GM21367 (cell line): ENCODE measurements around the gene SGSH.

Experiments
- ATAC-seq: cut with Tn5 transposase; IDR thresholded peaks from one replicate; pipeline ENCODE4 v1.9.1; 2021; ENCODE audit not compliant: unreplicated experiment

Gene SGSH

DNA sequence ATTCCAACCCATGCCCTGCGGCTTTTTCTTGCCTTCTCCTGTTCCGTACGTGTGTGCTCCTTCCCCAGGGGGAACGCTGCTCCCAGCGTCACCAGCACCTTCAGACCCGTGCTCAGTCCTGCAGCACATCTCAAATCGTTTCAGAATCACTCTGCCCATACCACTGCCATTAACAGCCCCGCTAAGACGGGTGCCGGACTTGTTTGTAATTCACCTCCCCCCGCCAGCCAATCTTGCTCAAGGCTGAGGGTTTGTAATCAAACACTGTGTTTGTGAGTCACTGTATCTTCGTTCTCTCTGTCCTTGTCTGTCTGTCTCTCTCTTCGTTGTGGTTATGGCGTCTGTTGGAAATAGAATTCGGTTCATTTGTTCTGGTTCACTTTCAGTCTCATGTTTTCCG, 33.0 kb downstream of the SGSH start:
- ATAC-seq, result no peak

DNA sequence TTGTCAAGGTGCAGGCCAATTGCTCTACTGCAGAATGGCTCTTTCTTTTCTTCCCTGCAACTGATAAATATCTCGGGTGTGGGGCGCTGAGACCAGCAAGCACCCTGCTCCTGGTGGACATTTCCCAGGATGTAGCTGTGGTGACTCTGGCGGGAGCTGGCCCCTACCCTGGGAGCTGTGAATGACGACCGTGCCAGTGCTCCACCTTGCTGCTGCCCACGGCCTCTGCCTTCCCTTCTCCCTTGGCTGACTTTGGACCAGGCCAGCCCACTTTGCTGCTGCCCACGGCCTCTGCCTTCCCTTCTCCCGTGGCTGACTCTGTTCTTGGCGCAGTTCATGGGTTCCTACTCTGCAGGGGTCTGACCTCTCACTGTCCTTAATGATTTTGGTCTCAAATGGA, 34.2 kb downstream of the SGSH start:
- ATAC-seq, result no peak

DNA sequence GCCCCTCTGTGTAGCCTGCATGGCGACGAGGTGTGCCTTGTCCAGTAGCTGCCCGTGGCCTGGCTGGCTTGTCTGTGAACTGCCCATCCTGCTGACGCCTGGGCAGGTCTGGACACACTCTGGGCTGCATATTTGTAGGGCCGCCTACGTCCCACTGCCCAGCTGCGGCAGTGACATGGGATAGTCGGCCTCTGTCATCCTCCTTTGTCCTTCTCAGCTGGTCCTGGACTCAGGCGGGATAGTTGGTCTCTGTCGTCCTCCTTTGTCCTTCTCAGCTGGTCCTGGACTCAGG, 35.8 kb downstream of the SGSH start:
- no peak for ATAC-seq

DNA sequence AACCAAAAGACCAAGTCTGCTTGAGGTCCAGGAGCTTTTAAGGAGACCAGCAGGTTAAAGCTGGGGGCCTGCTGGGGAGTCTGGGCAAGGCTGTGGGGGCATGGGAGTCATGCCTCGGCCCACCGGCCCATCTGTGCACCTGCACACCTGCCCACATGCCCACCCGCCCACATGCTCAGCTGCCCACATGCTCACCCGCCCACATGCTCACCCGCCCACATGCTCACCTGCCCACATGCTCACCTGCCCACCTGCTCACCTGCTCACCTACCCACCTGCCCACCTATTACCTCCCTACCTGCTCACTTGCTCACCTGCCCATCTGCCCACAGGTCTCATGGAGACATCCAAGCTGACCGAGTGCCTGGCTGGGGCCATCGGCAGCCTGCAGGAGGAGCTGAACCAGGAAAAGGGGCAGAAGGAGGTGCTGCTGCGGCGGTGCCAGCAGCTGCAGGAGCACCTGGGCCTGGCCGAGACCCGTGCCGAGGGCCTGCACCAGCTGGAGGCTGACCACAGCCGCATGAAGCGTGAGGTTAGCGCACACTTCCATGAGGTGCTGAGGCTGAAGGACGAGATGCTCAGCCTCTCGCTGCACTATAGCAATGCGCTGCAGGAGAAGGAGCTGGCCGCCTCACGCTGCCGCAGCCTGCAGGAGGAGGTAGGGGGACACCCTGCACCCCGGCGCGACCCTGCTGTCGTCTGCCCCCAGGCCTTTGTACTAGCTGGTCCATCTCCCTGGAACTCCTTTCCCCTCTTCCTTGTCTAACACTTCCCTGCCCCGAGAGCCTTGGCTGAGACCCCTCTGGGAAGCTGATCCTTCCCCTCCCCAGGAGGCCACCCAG, 36.3 kb downstream of the SGSH start:
- no peak for ATAC-seq

DNA sequence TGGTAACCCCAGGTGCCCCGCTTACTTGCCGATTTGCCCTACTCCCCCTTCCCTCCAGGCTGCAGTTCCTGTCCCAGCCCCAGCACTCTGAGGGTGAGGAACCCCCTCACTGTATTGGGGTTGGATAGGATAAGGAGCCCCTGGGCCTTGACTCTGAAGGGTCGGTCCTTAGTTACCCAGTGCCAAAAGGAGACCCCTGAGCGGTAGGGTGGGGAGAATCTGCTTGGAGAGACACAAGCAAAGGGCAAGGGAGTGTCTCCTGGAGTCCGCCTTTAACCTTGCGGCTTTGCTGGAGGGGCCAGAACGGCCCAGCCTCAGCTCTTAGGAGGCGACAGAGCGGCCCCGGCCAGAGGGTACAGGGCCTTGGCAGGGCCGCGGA, 37.3 kb downstream of the SGSH start:
- no peak for ATAC-seq

DNA sequence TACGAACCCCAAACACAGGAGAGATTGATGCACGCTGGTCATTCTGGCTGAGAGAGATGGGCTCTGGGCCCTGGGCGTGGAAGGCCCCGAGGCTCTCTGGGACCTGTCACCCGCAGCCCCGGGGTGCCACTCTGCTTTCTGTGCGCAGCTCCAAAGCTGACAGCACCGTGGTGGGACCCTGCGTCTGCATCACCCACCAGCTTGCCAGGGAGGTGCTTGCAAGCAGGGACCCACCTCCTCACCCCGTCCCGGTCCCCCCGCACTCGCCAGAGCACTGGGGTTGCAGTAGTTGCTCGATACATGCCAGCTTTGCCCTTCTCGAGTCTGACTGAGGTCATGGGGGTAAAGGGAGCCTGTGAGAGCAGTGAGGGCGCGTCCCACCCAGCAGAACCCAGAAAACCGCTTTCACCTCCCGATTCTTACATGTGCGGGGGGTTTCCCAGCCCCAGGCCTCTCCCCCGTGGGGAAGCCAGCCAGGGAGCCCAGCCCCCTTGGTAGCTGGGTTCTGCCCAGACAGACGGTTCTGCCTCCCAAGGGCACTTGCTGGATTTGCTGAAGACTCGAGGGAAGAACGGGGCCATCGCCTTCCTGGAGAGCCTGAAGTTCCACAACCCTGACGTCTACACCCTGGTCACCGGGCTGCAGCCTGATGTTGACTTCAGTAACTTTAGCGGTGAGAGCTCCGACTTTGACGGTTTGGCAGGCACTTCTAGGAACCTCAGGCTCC, 37.9 kb downstream of the SGSH start:
- ATAC-seq, result no peak

DNA sequence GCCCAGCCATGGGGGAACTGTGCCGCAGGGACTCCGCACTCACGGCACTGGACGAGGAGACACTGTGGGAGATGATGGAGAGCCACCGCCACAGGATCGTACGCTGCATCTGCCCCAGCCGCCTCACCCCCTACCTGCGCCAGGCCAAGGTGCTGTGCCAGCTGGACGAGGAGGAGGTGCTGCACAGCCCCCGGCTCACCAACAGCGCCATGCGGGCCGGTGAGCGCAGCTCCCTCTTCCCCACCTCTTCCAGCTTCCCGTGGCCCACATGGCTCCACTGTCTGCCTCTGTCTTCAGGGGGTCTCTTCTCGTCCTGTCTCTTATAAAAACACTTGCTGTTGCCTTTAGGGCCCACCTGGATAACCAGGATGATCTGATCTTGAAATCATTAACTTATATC, 38.7 kb downstream of the SGSH start:
- ATAC-seq, result no peak

DNA sequence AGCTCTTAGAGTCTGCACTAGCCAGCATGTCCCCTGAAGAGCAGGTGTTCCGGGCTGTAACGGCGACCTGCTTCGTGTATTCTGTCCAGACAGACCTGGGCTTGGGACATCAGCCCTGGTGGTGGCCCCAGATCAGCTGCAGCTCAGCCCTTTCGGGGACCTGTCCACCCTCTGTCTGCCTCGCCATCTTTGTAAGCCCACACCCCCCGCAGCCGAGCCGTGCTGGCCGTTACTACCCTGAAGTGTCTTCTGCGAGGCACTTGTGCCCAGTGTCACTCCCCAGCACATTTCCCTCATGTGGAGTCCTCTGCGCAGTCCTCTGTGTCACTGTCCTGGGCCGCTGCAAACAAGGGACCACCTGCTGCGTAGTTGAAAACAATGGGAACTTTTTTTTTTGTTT, 39.9 kb downstream of the SGSH start:
- no peak for ATAC-seq

DNA sequence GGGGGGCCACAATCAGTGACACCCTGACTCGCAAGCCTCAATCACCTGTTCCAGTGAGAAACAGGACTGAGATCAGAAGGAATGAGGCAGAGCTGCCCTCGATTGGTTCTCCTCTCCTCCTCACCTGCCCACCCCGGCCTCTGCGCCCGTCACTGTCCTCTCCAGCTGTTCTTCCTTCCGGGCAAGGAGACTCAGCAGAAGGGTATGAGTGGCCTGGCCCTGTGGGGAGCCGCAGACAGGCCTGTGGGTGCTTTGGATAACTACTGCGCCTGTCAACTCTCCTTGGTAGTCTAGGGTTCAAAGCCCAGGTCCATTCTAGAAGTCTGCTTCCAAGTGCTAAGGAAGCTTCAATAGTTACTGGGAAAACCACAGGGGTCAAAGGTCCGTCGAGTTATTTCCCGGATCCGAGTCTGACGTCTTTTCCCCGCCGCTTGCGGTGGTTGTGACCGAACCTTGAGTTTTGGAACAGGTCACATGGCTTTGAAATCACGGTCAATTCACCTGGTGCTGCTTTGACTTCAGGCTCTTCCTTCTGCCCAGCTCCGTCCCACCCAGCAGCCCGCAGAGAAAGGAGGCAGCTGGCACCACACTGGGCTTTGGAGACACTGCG, 42.0 kb downstream of the SGSH start:
- no peak for ATAC-seq

DNA sequence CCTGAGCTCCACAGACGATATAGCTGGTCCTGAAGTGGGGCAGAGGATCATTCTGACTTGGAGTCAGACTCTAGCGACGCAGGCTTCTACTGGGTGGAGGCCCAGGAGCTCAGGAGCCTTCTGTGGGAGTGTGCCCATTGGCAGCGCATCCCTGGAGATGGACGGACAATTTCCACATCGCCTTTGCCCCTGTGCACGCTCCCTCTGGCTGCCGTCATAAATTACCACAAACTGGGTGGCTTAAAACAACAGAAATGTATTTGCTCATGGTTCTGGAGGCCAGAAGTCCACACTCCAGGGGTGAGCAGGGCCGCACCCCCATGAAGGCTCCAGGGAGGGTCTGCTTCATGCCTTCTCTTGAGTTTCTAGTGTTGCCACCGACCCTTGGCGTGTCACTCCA, 43.4 kb downstream of the SGSH start:
- no peak for ATAC-seq

DNA sequence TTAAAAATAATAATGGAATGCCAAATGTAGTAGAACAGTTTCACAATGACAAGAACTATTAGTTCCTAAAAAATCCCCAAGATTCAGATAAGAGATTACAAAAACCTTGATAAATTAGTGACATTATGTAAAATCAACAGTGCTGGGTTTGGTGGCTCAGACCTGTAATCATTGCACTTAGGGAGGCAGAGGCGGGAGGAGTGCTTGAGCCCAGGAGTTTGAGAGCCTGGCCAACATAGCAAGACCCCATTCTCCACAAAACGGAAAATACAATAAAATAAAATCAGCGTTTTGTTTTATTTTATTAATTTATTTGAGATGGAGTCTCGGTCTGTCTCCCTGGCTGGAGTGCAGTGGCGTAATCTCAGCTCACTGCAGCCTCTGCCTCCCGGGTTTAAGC, 46.2 kb downstream of the SGSH start:
- ATAC-seq, result no peak

DNA sequence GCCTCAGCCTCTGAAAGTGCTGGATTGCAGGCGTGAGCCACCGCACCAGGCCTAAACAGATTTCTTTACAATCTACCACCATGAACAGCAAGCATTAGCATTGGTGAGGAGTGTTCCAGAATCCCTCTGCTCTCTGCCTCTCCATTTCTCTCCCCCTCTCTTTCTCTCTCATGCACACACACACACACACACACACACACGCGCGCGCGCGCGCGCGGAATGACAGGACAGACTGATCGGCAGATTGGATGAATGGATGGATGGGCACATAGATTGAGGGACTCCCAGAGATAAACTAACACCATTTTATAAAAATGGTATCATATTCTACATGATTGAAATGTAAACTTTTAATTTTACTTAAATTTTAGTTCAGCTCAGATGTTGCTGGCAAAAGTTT, 47.0 kb downstream of the SGSH start:
- ATAC-seq, result no peak

DNA sequence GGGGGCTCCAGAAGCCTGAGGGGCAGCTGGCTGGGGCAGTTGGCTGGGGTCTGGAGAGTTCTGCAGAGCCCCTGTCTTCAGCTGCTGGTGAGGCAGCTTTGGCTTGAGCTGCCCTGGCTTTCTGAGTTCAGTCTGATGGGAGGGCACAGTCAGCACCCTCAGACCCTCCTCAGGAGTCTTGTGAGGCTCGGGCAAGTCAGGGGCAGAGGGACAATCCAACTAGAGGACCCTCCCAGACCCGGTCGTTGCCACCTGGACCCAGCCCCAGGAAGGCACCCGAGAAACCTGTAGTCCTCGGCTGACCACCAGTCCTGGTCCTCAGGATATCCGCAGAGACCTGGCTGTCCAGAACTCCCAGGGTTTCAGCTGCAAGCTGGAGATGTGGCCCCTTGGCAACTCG, 48.5 kb downstream of the SGSH start:
- no peak for ATAC-seq

DNA sequence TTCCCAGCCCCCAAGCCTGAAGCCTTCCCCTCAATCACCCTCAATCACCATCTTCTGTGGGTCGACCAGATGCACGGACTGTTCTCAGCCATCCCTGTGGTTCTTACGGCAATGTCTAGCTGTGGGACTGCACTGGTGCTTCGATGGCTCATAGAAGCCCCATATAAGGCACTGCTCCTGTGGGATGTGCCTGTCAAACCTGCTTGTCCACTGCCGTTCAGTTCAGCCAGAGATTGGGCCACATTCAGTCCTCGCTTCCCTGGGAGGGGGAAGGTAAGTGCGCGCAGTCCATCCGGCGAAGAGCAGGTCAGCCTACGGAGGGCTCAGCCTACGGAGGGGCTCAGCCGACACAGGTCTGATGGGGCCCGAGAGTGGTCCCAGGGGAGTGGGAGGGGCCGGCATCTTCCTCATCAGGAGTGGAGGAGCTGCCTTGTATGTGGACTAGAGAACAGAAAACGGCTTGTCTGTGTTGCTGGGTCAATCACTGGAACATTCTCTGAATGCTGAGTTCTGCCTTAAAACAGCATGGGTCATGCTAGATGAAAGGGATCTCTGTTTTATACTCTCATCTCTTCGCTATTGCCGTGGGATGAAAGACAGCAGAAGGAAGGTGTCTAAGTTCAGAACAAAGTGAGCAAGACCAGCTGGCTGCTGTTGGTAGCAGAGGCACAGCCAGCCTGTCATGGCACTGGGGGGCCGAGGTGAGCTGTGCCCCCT, 50.2 kb downstream of the SGSH start, which contains the start of gene CARD14:
TSS of gene CARD14 (plus strand) at position 247 of the 717 bp plus-strand sequence. CDS start 11,409 bp downstream, outside the sequence.
- no peak for ATAC-seq

DNA sequence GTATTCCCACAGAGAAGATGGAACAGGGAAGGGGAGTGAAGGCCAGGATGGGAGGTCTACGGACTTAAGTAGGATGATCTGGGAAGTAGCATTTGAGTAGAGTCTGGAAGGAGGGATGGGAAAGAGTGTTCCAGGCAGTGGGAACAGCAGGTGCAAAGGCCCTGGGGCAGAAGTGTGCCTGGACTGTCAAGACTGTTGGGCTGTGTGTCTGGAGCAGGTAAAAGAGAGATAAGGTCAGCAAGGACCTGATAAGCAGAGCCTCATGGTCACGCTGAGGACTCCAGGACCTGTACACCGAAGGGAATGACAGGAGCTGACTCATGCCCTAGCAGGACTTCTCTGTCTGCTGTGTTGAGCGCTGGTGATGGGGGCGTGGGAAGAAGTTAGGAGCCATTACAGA, 51.0 kb downstream of the SGSH start:
- ATAC-seq, result no peak

DNA sequence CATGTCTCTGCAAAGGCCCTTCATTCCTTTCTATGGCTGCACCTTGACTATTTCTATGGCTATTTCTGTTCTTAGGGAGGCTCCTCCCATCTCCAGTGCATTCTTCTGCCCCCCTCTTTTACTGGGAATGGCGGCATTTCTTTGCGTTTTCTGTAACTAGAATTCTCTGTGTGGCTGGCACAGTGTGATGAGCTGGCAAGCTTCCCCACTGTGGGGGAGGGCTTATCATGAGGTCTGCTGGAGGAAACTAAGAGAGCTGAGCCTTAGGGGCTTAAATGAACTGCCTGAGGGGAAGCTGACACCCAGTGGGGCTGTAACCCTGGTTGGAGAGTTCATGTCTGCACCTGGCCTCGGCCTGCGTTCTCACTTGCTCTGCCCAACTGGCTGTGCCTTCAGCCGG, 51.8 kb downstream of the SGSH start:
- ATAC-seq, result no peak

DNA sequence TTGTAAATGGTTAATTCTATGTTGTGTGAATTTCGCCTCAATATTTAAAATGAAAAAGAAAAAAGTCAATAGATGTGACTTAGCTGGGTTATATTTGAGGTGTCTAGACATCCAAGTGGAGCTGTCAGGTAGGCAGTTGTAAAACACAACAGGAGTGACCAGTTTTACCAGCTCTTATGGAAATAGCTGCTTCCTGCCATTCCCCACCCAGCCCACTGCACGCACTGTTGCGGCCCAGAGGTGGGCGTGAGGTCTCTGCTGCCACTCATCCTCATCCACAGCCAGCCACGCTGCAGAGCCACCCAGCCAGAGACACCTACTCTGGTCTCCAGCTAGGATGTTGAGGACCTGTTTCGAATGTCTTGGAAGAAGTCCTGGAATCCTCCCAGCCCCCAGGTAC, 53.7 kb downstream of the SGSH start:
- ATAC-seq, result no peak

DNA sequence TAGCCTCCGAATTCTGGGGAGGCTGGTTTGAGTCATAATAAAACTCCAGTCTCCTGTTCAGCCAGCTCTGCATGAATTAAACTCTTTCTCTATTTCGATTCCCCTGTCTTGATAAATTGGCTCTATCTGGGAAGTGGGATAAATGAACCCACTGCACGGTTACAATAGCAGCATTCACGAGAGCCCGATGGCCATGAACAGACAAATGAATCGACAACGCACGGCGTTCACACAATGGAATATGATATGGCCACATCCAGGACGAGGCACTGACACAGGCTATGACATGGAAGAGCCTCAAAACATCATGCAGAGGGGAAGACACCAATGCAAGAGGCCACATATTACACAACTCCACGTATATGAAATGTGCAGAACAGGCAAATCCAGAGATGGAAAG, 55.9 kb downstream of the SGSH start:
- ATAC-seq, result no peak

DNA sequence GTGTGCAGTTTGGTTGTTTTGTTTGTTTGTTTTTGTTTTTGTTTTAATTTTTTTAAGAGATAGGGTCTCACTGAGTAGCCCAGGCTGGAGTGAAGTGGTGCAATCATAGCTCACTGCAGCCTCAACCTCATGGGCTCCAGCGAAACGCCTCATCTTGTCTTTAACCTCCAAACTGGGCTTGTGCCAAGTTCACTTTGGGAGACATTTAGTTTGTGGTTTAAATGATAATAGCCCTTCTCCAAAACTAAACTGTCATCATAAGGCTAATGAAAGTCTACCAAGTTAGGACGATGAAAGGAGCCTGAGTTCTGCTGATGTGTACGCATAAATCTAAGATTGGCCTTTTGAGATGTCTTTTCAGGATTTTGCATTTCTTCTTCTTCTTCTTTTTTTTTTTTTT, 56.8 kb downstream of the SGSH start:
- no peak for ATAC-seq

DNA sequence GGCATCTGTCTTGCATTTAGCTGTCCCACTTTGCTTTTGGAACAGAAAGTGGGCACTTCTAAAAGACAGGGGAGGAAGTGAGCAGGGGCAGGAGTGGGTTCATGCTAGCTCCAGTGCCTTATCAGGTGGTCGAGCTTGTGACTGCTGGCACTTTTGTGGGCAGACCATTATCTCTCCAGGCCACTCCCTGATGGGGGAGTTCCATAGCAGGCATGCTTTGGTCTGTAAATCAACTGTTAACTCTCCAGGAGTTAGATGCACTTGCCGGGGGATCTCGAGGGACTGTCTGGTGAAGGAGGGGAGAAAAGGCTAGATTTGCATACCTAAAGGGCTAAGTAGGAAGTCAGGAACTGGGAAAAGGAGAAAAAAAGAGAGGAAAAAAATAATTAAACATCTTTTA, 59.6 kb downstream of the SGSH start:
- no peak for ATAC-seq
